PC-9 (cell line): ENCODE results near the gene FASTK. TPM values are rescaled to one million over a fixed set of nuclear protein-coding genes. Genes with fewer than 3 reads are reported as not detected.

ENCODE experiments used
- BruUV-seq: library from RNA; stranded (reverse); fragments of 400-500 nt; replicated peaks from 2 replicates; lab custom pipeline; 2021; lab: Mats Ljungman, UMichigan
- CTCF ChIA-PET: fragments of 300-600 bp; sonication (Branson Sonifier 250); formaldehyde crosslinking; loops from one replicate; lab custom pipeline; 2022; ENCODE audit warnings: antibody characterized with exemption; lab: Charles Lee
- POLR2A ChIA-PET: fragments of 300-600 bp; sonication (Branson Sonifier 250); formaldehyde crosslinking; loops from one replicate; lab custom pipeline; 2022; ENCODE audit warnings: antibody characterized with exemption; ENCODE audit not compliant: unreplicated experiment; lab: Charles Lee
- DNase-seq, 2 experiments: peaks; one replicate each; pipeline versions ENCODE4 v3.0.0 to v3.0.0-alpha.2; 2015 to 2022; ENCODE audit warnings: mixed read lengths in 1 of 2
- H2AFZ ChIP-seq: fragments of 200-600 bp; sonication (generic); 2 replicates; pipeline ENCODE4 v1.8.1; 2017; ENCODE audit warnings: antibody characterized with exemption
- H3F3A ChIP-seq: fragments of 200-600 bp; sonication (generic); 2 replicates; pipeline ENCODE4 v1.8.1; 2017; ENCODE audit warnings: antibody characterized with exemption, mild to moderate bottlenecking, low read depth; ENCODE audit not compliant: insufficient read depth
- H3K27ac ChIP-seq: fragments of 200-600 bp; sonication (generic); 2 replicates; pipeline ENCODE4 v1.6.1; 2016; ENCODE audit warnings: mixed run types
- H3K27me3 ChIP-seq: fragments of 200-600 bp; sonication (generic); 2 replicates; pipeline ENCODE4 v1.6.1; 2016; ENCODE audit warnings: low read depth, mixed run types; ENCODE audit not compliant: insufficient read depth
- H3K36me3 ChIP-seq: fragments of 200-600 bp; sonication (generic); 2 replicates; pipeline ENCODE4 v1.6.1; 2016; ENCODE audit warnings: low read depth, mixed run types
- H3K4me1 ChIP-seq: fragments of 200-600 bp; sonication (generic); replicated peaks from 2 replicates; pipeline ENCODE4 v1.6.1; 2016; ENCODE audit warnings: mixed run types; ENCODE audit not compliant: insufficient read depth
- H3K4me2 ChIP-seq: fragments of 200-600 bp; sonication (generic); 2 replicates; pipeline ENCODE4 v1.6.1; 2017; ENCODE audit warnings: mixed run types
- H3K4me3 ChIP-seq: fragments of 200-600 bp; sonication (generic); 2 replicates; pipeline ENCODE4 v1.6.1; 2016; ENCODE audit warnings: mixed run types
- H3K79me2 ChIP-seq: fragments of 200-600 bp; sonication (generic); 2 replicates; pipeline ENCODE4 v1.6.1; 2017; ENCODE audit warnings: low read depth, mixed run types
- H3K9me2 ChIP-seq: fragments of 200-600 bp; sonication (generic); 2 replicates; pipeline ENCODE4 v1.8.1; 2017; ENCODE audit warnings: mild to moderate bottlenecking; ENCODE audit not compliant: insufficient read depth
- H3K9me3 ChIP-seq: fragments of 200-600 bp; sonication (generic); 2 replicates; pipeline ENCODE4 v1.8.1; 2016; ENCODE audit warnings: low read depth; ENCODE audit not compliant: insufficient read depth
- H4K20me1 ChIP-seq: fragments of 200-600 bp; sonication (generic); 2 replicates; pipeline ENCODE4 v1.8.1; 2017; ENCODE audit not compliant: insufficient read depth
- CTCF ChIP-seq: fragments of 200-600 bp; sonication (generic); conservative IDR thresholded peaks from 2 replicates; pipeline ENCODE4 v1.6.1; 2017; ENCODE audit warnings: mixed run types, antibody characterized with exemption, mild to moderate bottlenecking, moderate library complexity
- EZH2 ChIP-seq: fragments of 200-600 bp; sonication (generic); IDR thresholded peaks from 2 replicates; pipeline ENCODE4 v1.8.0; 2017; ENCODE audit warnings: antibody characterized with exemption, low read depth
- intact Hi-C: fragments of 100-400 bp; cut with micrococcal nuclease; formaldehyde crosslinking; loops from one replicate; pipeline ENCODE4 v1.10.0; 2022; ENCODE audit not compliant: unreplicated experiment
- total RNA-seq: library from RNA; stranded (reverse); gene quantifications from 2 replicates; pipeline ENCODE4 v1.2.3, GENCODE V29; 2021

Gene FASTK
- total RNA-seq, 1 experiment from 2014 or later = 104 TPM

GRCh38 chr7:151056666-151057505 lies 23.7 kb downstream of the FASTK start:
- H2AFZ ChIP-seq = peak overlapping the region; percentile 88
- H3K4me3 ChIP-seq = peak overlapping the region; percentile 82
- no peaks in the 10 kb centered on the region for H3K27me3 ChIP-seq
- no TSS peak for BruUV-seq
- POLR2A ChIA-PET = interaction anchor here (1.0 kb wide), 1 partner anchor 29 kb away, joined by 3 read pairs; the partner anchor contains the start of gene ABCB8
- no peaks in the 10 kb centered on the region; the same call in 1 of the 2 replicates for H4K20me1 ChIP-seq
- intact Hi-C loops = no loop called here
- TF ChIP-seq EZH2 = no peak
- TF ChIP-seq CTCF = no peak
- no peak overlapping the region for H3K27ac ChIP-seq
- H3K4me1 ChIP-seq = peaks cover 32% of the 10 kb centered on the region
- DNase-seq = no peak
- H3K9me2 ChIP-seq = no peaks in the 10 kb centered on the region
- no peaks in the 10 kb centered on the region for H3K36me3 ChIP-seq
- peaks cover 25% of the 10 kb centered on the region for H3K79me2 ChIP-seq
- H3F3A ChIP-seq = peaks cover 35% of the 10 kb centered on the region; the same call in 1 of the 2 replicates
- CTCF ChIA-PET = no interaction called here
- H3K4me2 ChIP-seq = peak overlapping the region; percentile 98
- no peaks in the 10 kb centered on the region for H3K9me3 ChIP-seq

GRCh38 chr7:151056283-151056665 lies 24.3 kb downstream of the FASTK start:
- peaks cover 30% of the 10 kb centered on the region; the same call in 1 of the 2 replicates for H3F3A ChIP-seq
- no peaks in the 10 kb centered on the region for H3K9me3 ChIP-seq
- BruUV-seq = no TSS peak
- peaks cover 25% of the 10 kb centered on the region for H3K4me1 ChIP-seq
- no peaks in the 10 kb centered on the region for H3K36me3 ChIP-seq
- CTCF ChIA-PET = no interaction called here
- POLR2A ChIA-PET = no interaction called here
- DNase-seq = no peak
- no peak overlapping the region for H2AFZ ChIP-seq
- H3K27me3 ChIP-seq = no peaks in the 10 kb centered on the region
- intact Hi-C loops = no loop called here
- H3K27ac ChIP-seq = no peak overlapping the region
- H3K79me2 ChIP-seq = peaks cover 18% of the 10 kb centered on the region
- no peaks in the 10 kb centered on the region for H3K9me2 ChIP-seq
- no peak for TF ChIP-seq EZH2
- H3K4me3 ChIP-seq = no peak overlapping the region
- H4K20me1 ChIP-seq = no peaks in the 10 kb centered on the region
- H3K4me2 ChIP-seq = peak overlapping the region; percentile 98

GRCh38 chr7:151053751-151054150 lies 26.9 kb downstream of the FASTK start:
- no TSS peak for BruUV-seq
- Histone ChIP-seq H3K9me2 (no peaks in the 10 kb centered on the region), H4K20me1 (no peaks in the 10 kb centered on the region), H3F3A (peaks cover 21% of the 10 kb centered on the region; the same call in 1 of the 2 replicates), H3K9me3 (no peaks in the 10 kb centered on the region), H3K79me2 (no peaks in the 10 kb centered on the region), H3K4me3 (no peak overlapping the region), H3K27me3 (no peaks in the 10 kb centered on the region), H3K36me3 (no peaks in the 10 kb centered on the region), H3K4me2 (no peak overlapping the region), H3K4me1 (peaks cover 11% of the 10 kb centered on the region), H3K27ac (no peak overlapping the region), H2AFZ (no peak overlapping the region)
- CTCF ChIA-PET = no interaction called here
- intact Hi-C loops = no loop called here
- no peak for TF ChIP-seq EZH2
- no peak for TF ChIP-seq CTCF
- no peak for DNase-seq
- POLR2A ChIA-PET = no interaction called here
